GM12801 (cell line): ENCODE measurements around the gene GPRIN3.

Experiments
- CTCF ChIP-seq: IDR thresholded peaks from one replicate; pipeline ENCODE4 v1.5.1; 2011; ENCODE audit warnings: control low read depth; ENCODE audit not compliant: insufficient read length; ENCODE audit errors: extremely low read depth

The GPRIN3 gene

GRCh38 chr4:89242216-89242615 lies 65.4 kb downstream of the GPRIN3 start:
- TF ChIP-seq CTCF: no peak

GRCh38 chr4:89230271-89230670 lies 77.3 kb downstream of the GPRIN3 start:
- TF ChIP-seq CTCF: no peak

GRCh38 chr4:89226665-89227574 lies 80.7 kb downstream of the GPRIN3 start:
- no peak for TF ChIP-seq CTCF

- TF ChIP-seq CTCF: no peak
Measured at GRCh38 chr4:89222170-89222569, 85.4 kb downstream of the GPRIN3 start.

GRCh38 chr4:89221167-89221867 lies 86.3 kb downstream of the GPRIN3 start:
- TF ChIP-seq CTCF: no peak

- TF ChIP-seq CTCF: no peak
Measured at GRCh38 chr4:89218587-89218986, 89.0 kb downstream of the GPRIN3 start.

GRCh38 chr4:89217604-89218003 lies 90.0 kb downstream of the GPRIN3 start:
- TF ChIP-seq CTCF: no peak
